Motor neuron (in vitro differentiated cells): Measurements from ENCODE around the gene SPOCK1. TPM values are rescaled to one million over a fixed set of nuclear protein-coding genes. Genes with fewer than 3 reads are reported as not detected.

Source experiments
- ATAC-seq, 8 experiments: fragments of 200-7000 bp; cut with Tn5 transposase; replicated peaks in 6 of 8; 2 replicates each; pipeline ENCODE4 v1.8.0; 2021; ENCODE audit warnings: mild to moderate bottlenecking in 8 of 8, moderate library complexity in 8 of 8
- H3K27ac ChIP-seq, 2 donors: fragments of 250-450 bp; sonication (Bioruptor Pico); 2 replicates each; pipeline ENCODE4 v1.9.0; 2021; ENCODE audit warnings: antibody characterized with exemption in 2 of 2, mild to moderate bottlenecking in 2 of 2, moderate library complexity in 1 of 2
- H3K4me1 ChIP-seq, 2 donors: fragments of 250-450 bp; sonication (Bioruptor Pico); replicated peaks in 1 of 2; 2 replicates each; pipeline ENCODE4 v1.6.1; 2021; ENCODE audit warnings: antibody characterized with exemption in 2 of 2, mild to moderate bottlenecking in 2 of 2, moderate library complexity in 1 of 2
- H3K4me3 ChIP-seq, 5 donors: fragments of 250-450 bp; sonication (Bioruptor Pico); 2 replicates each; pipeline ENCODE4 v1.9.0; 2021; ENCODE audit warnings: antibody characterized with exemption in 5 of 5, mild to moderate bottlenecking in 5 of 5, moderate library complexity in 4 of 5
- WGBS, 10 experiments: fragments of 450-650 bp; shearing (Covaris generic); methylation state at CpG; one replicate each; pipeline ENCODE4 v1.0.0; 2022; 5-methylcytosine and 5-hydroxymethylcytosine counted together
- in situ Hi-C, 9 experiments: fragments of 400-800 bp; cut with MboI; loops; one replicate each; pipeline ENCODE4 v1.15.0; 2021; ENCODE audit warnings: low sequenced_read_pairs in 9 of 9, low pct_unique_long_range_greater_than_20kb in 2 of 9; ENCODE audit not compliant: unreplicated experiment in 9 of 9
- total RNA-seq, 8 experiments: library from RNA; unstranded; fragments of 300-600 nt; gene quantifications; 2 replicates each; pipeline versions ENCODE4 v1.2.3 to v1.2.4, GENCODE V29; 2022

SPOCK1 gene
- total RNA-seq, 8 experiments from 2014 or later = 9.4 to 154 (median 25.1) TPM

- in situ Hi-C loops = loop anchor here in 2 of 9 experiments (10.0 to 25.0 kb wide), 2 partner anchors 162 to 169 kb away; partner anchors contain the start of gene SPOCK1 (in 2 of the 2)
- H3K27ac ChIP-seq = no peak overlapping the region
- WGBS, 10 experiments = 40 to 100% (median 89%) methylated on average over 1 to 4 of the region's 4 CpGs; no CpG with 5 or more reads in 2 of the 10 experiments
- H3K4me3 ChIP-seq = no peak overlapping the region
- peak in 1 of 8 experiments; percentile 19 for ATAC-seq
- H3K4me1 ChIP-seq = peaks cover 12 to 27% of the 10 kb centered on the region in 2 donors
Observed at GRCh38 chr5:137325721-137326120, 173.4 kb downstream of the SPOCK1 start.

GRCh38 chr5:137320056-137321045 is 178.8 kb downstream of the SPOCK1 start:
- Histone ChIP-seq H3K4me3 (no peak overlapping the region), H3K27ac (no peak overlapping the region), H3K4me1 (peaks cover 0 to 13% of the 10 kb centered on the region in 2 donors)
- 0 to 17% (median 8%) methylated on average over 1 to 3 of the region's 3 CpGs; no CpG with 5 or more reads in 1 of the 10 experiments for WGBS, 10 experiments
- peak in 3 of 8 experiments; percentile 32 to 59 (median 48) for ATAC-seq
- in situ Hi-C loops = loop anchor here in 1 of 9 experiments (10.0 kb wide), 1 partner anchor 174 kb away; the partner anchor contains the start of gene SPOCK1

- Histone ChIP-seq H3K4me1 (peaks cover 0 to 13% of the 10 kb centered on the region in 2 donors), H3K4me3 (no peak overlapping the region)
- in situ Hi-C loops = loop anchor here in 1 of 9 experiments (10.0 kb wide), 1 partner anchor 177 kb away; the partner anchor contains the start of gene SPOCK1
Observed at GRCh38 chr5:137318027-137318426, 181.1 kb downstream of the SPOCK1 start.

GRCh38 chr5:137316346-137316736 is 182.8 kb downstream of the SPOCK1 start:
- Histone ChIP-seq H3K4me3 (no peak overlapping the region), H3K27ac (no peak overlapping the region), H3K4me1 (peaks cover 3 to 13% of the 10 kb centered on the region in 2 donors)
- 17 to 50% methylated on average over 1 of the region's 1 CpG; no CpG with 5 or more reads in 8 of the 10 experiments for WGBS, 10 experiments
- ATAC-seq = no peak
- in situ Hi-C loops = loop anchor here in 1 of 9 experiments (10.0 kb wide), 1 partner anchor 178 kb away; the partner anchor contains the start of gene SPOCK1

More at GRCh38 chr5:137318027-137318426, 181.1 kb downstream of the SPOCK1 start:
- no peak overlapping the region for H3K27ac ChIP-seq
- ATAC-seq = no peak
- WGBS, 10 experiments = 67 to 100% (median 90%) methylated on average over 1 to 6 of the region's 6 CpGs

GRCh38 chr5:137315534-137316345 is 183.4 kb downstream of the SPOCK1 start:
- peaks cover 3 to 13% of the 10 kb centered on the region in 2 donors for H3K4me1 ChIP-seq
- no peak for ATAC-seq
- H3K27ac ChIP-seq = no peak overlapping the region
- in situ Hi-C loops = loop anchor here in 1 of 9 experiments (10.0 kb wide), 1 partner anchor 179 kb away; the partner anchor contains the start of gene SPOCK1
- WGBS, 10 experiments = 72 to 100% (median 86%) methylated on average over 1 to 6 of the region's 8 CpGs; no CpG with 5 or more reads in 2 of the 10 experiments
- H3K4me3 ChIP-seq = no peak overlapping the region

- no peak overlapping the region for H3K27ac ChIP-seq
- 90 to 100% (median 96%) methylated on average over 1 to 2 of the region's 2 CpGs; no CpG with 5 or more reads in 2 of the 10 experiments for WGBS, 10 experiments
- ATAC-seq = no peak
- peaks cover 7 to 13% of the 10 kb centered on the region in 2 donors for H3K4me1 ChIP-seq
- in situ Hi-C loops = loop anchor here in 1 of 9 experiments (10.0 kb wide), 1 partner anchor 180 kb away; the partner anchor contains the start of gene SPOCK1
- H3K4me3 ChIP-seq = no peak overlapping the region
Observed at GRCh38 chr5:137315109-137315508, 184.0 kb downstream of the SPOCK1 start.

GRCh38 chr5:137313526-137314175 is 185.5 kb downstream of the SPOCK1 start:
- WGBS, 10 experiments = 60 to 100% (median 82%) methylated on average over 1 of the region's 2 CpGs; no CpG with 5 or more reads in 4 of the 10 experiments
- in situ Hi-C loops = loop anchor here in 1 of 9 experiments (10.0 kb wide), 1 partner anchor 181 kb away; the partner anchor contains the start of gene SPOCK1

GRCh38 chr5:137312011-137312410 is 187.1 kb downstream of the SPOCK1 start:
- no peak overlapping the region for H3K27ac ChIP-seq
- H3K4me1 ChIP-seq = peaks cover 0 to 12% of the 10 kb centered on the region in 2 donors
- in situ Hi-C loops = loop anchor here in 1 of 9 experiments (10.0 kb wide), 1 partner anchor 183 kb away; the partner anchor contains the start of gene SPOCK1
- ATAC-seq = peak in 1 of 8 experiments; percentile 72
- H3K4me3 ChIP-seq = no peak overlapping the region
- 40 to 100% (median 65%) methylated on average over 1 to 2 of the region's 2 CpGs for WGBS, 10 experiments

More at GRCh38 chr5:137313526-137314175, 185.5 kb downstream of the SPOCK1 start:
- H3K4me1 ChIP-seq = peaks cover 9 to 12% of the 10 kb centered on the region in 2 donors
- H3K4me3 ChIP-seq = no peak overlapping the region
- no peak overlapping the region for H3K27ac ChIP-seq
- ATAC-seq = peak in 3 of 8 experiments; percentile 10 to 49 (median 26)

GRCh38 chr5:137310051-137310730 is 188.9 kb downstream of the SPOCK1 start:
- ATAC-seq = peak; percentile 11 to 91 (median 52)
- H3K4me3 ChIP-seq = no peak overlapping the region
- in situ Hi-C loops = loop anchor here in 1 of 9 experiments (10.0 kb wide), 1 partner anchor 185 kb away; the partner anchor contains the start of gene SPOCK1
- H3K27ac ChIP-seq = no peak overlapping the region
- peaks cover 6 to 19% of the 10 kb centered on the region in 2 donors for H3K4me1 ChIP-seq
- WGBS, 10 experiments = 0 to 100% (median 60%) methylated on average over 1 to 5 of the region's 5 CpGs; no CpG with 5 or more reads in 1 of the 10 experiments

- 80 to 100% (median 100%) methylated on average over 1 to 2 of the region's 2 CpGs; no CpG with 5 or more reads in 4 of the 10 experiments for WGBS, 10 experiments
- Histone ChIP-seq H3K4me3 (no peak overlapping the region), H3K27ac (no peak overlapping the region), H3K4me1 (peaks cover 6 to 19% of the 10 kb centered on the region in 2 donors)
- ATAC-seq = no peak
- in situ Hi-C loops = no loop called here
Observed at GRCh38 chr5:137309290-137309689, 189.8 kb downstream of the SPOCK1 start.

- in situ Hi-C loops = no loop called here
- 40 to 100% (median 100%) methylated on average over 1 to 3 of the region's 3 CpGs; no CpG with 5 or more reads in 3 of the 10 experiments for WGBS, 10 experiments
- peaks cover 7 to 24% of the 10 kb centered on the region in 2 donors for H3K4me1 ChIP-seq
- H3K4me3 ChIP-seq = no peak overlapping the region
- H3K27ac ChIP-seq = no peak overlapping the region
- no peak for ATAC-seq
Observed at GRCh38 chr5:137308311-137308710, 190.8 kb downstream of the SPOCK1 start.
